OCI-LY3 (cell line): ENCODE data around the gene GAGE10.
"Not testable (repeated sequence)": the region's sequence is repeated elsewhere in the genome, so short reads cannot be mapped to it uniquely, and the experiment has no call there.

Experiments
- H2AFZ ChIP-seq: fragments of 200-600, 300-600 bp; shearing (Covaris generic); 2 replicates; pipeline ENCODE4 v1.6.0; 2014; ENCODE audit warnings: antibody characterized with exemption, low read depth, low read length
- H3K27ac ChIP-seq: fragments of 200-600, 300-600 bp; sonication (generic); 2 replicates; pipeline ENCODE4 v1.5.1; 2014; ENCODE audit warnings: mild to moderate bottlenecking, low read length, moderate library complexity, mixed read lengths
- H3K27me3 ChIP-seq: fragments of 200-600, 300-600 bp; sonication (generic); 2 replicates; pipeline ENCODE4 v1.6.1; 2014; ENCODE audit warnings: low read depth, low read length, mixed read lengths
- H3K36me3 ChIP-seq: fragments of 200-600, 300-600 bp; sonication (generic); replicated peaks from 2 replicates; pipeline ENCODE3; 2014; ENCODE audit warnings: low read depth, low read length, mixed read lengths
- H3K4me1 ChIP-seq: fragments of 300-600, 200-600 bp; sonication (generic); 2 replicates; pipeline ENCODE4 v1.6.1; 2014; ENCODE audit warnings: low read length, mixed read lengths
- H3K4me2 ChIP-seq: fragments of 200-600, 300-600 bp; sonication (generic); 2 replicates; pipeline ENCODE4 v1.6.1; 2014; ENCODE audit warnings: low read length, mixed read lengths
- H3K4me3 ChIP-seq: fragments of 300-600, 200-600 bp; sonication (generic); 2 replicates; pipeline ENCODE4 v1.5.1; 2014; ENCODE audit warnings: antibody characterized with exemption, mild to moderate bottlenecking, low read length, moderate library complexity
- H3K79me2 ChIP-seq: fragments of 300-600, 200-600 bp; shearing (Covaris generic); 2 replicates; pipeline ENCODE4 v1.6.1; 2014; ENCODE audit warnings: mild to moderate bottlenecking, low read length, mixed read lengths
- H3K9ac ChIP-seq: fragments of 300-600, 200-600 bp; shearing (Covaris generic); 2 replicates; pipeline ENCODE4 v1.6.0; 2014; ENCODE audit warnings: mild to moderate bottlenecking, low read length, moderate library complexity
- H3K9me3 ChIP-seq: fragments of 200-600, 300-600 bp; shearing (Covaris generic); 2 replicates; pipeline ENCODE4 v1.6.1; 2014; ENCODE audit warnings: low read length, mixed read lengths; ENCODE audit not compliant: insufficient read depth
- H4K20me1 ChIP-seq: fragments of 200-600, 300-600 bp; sonication (generic); 2 replicates; pipeline ENCODE4 v1.6.1; 2016; ENCODE audit warnings: low read length, mixed read lengths; ENCODE audit not compliant: insufficient read depth
- EZH2phosphoT487 ChIP-seq: fragments of 200-600 bp; shearing (Covaris generic); IDR thresholded peaks from 2 replicates; pipeline ENCODE4 v1.6.1; 2018; ENCODE audit warnings: antibody characterized with exemption, mixed run types, low read depth
- TF ChIP-seq, protein P1 (sequence below): fragments of 200-600, 300-600 bp; sonication (generic); IDR thresholded peaks from 2 replicates; pipeline ENCODE4 v1.5.1; 2014; ENCODE audit warnings: antibody characterized with exemption, low read length, low read depth

The GAGE10 gene

GRCh38 chrX:49316085-49316484 is 12.6 kb downstream of the GAGE10 start:
- TF ChIP-seq EZH2phosphoT487: no peak
- TF ChIP-seq, protein P1, sequence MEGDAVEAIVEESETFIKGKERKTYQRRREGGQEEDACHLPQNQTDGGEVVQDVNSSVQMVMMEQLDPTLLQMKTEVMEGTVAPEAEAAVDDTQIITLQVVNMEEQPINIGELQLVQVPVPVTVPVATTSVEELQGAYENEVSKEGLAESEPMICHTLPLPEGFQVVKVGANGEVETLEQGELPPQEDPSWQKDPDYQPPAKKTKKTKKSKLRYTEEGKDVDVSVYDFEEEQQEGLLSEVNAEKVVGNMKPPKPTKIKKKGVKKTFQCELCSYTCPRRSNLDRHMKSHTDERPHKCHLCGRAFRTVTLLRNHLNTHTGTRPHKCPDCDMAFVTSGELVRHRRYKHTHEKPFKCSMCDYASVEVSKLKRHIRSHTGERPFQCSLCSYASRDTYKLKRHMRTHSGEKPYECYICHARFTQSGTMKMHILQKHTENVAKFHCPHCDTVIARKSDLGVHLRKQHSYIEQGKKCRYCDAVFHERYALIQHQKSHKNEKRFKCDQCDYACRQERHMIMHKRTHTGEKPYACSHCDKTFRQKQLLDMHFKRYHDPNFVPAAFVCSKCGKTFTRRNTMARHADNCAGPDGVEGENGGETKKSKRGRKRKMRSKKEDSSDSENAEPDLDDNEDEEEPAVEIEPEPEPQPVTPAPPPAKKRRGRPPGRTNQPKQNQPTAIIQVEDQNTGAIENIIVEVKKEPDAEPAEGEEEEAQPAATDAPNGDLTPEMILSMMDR: no peak
- Histone ChIP-seq H3K4me3 (no peak overlapping the region), H3K4me1 (no peaks in the 10 kb centered on the region), H3K27ac (no peak overlapping the region), H3K36me3 (no peaks in the 10 kb centered on the region), H3K4me2 (no peak overlapping the region), H4K20me1 (no peaks in the 10 kb centered on the region), H3K9ac (no peak overlapping the region), H3K27me3 (no peaks in the 10 kb centered on the region), H2AFZ (no peak overlapping the region), H3K79me2 (no peaks in the 10 kb centered on the region), H3K9me3 (no peaks in the 10 kb centered on the region)

- not testable (repeated sequence) for H3K9ac ChIP-seq, H2AFZ ChIP-seq, H3K36me3 ChIP-seq
These were observed 18.3 kb downstream of the GAGE10 start, which contains the start of gene GAGE12J for GRCh38 chrX:49321737-49322136. TSS of gene GAGE12J (plus strand) at chrX:49322037. CDS start at chrX:49323194, 1,157 bp downstream.

DNA sequence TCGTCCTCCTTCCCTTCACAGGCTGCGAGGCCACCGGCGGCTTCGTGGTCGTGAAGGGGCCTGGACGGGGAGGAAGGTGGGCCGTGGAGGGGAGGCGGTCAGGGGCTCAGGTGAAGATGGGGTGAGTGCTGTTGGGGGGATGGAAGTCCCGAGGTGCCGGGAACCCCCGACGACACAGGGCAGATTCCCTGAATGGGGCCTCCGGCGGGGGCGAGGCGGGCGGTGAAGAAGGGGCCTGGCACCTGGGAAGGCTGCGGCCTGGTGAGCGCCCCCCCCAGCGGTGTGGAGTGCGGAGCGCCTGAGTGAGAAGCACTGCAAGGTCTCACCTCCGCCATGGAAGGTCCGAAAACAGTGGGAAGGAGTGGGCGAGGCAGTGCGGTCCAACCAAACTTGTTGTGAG is 18.8 kb downstream of the GAGE10 start:
- not testable (repeated sequence) for H4K20me1 ChIP-seq, H3K4me3 ChIP-seq, H3K4me1 ChIP-seq, H3K9ac ChIP-seq, H3K79me2 ChIP-seq, H3K36me3 ChIP-seq, H2AFZ ChIP-seq, H3K27ac ChIP-seq, H3K4me2 ChIP-seq, H3K9me3 ChIP-seq, H3K27me3 ChIP-seq

More at GRCh38 chrX:49321737-49322136, 18.3 kb downstream of the GAGE10 start, which contains the start of gene GAGE12J:
- not testable (repeated sequence) for H3K9me3 ChIP-seq, H4K20me1 ChIP-seq, H3K79me2 ChIP-seq, H3K27me3 ChIP-seq, H3K4me2 ChIP-seq, H3K27ac ChIP-seq, H3K4me3 ChIP-seq, H3K4me1 ChIP-seq

DNA sequence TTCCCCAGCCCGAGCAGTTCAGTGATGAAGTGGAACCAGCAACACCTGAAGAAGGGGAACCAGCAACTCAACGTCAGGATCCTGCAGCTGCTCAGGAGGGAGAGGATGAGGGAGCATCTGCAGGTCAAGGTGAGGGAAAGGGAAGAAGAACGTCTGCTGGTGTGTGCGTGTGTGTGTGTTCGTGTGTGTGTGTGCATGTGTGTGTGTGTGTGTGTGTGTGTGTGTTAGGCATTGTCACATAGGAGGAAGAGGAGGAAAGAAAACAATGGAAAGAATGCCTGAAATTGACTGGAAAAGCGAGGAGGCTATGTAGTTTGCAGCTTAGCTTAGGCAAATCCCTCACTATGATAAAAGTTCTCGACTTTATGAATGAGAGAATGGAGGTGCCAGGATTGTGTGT is 20.3 kb downstream of the GAGE10 start:
- H3K79me2 ChIP-seq, H3K27me3 ChIP-seq, H3K4me1 ChIP-seq, H3K4me3 ChIP-seq, H3K36me3 ChIP-seq, H3K27ac ChIP-seq, H3K4me2 ChIP-seq, H4K20me1 ChIP-seq, H3K9me3 ChIP-seq, H2AFZ ChIP-seq, H3K9ac ChIP-seq: not testable (repeated sequence)

- H3K27me3 ChIP-seq, H3K4me1 ChIP-seq, H3K27ac ChIP-seq, H3K36me3 ChIP-seq, H2AFZ ChIP-seq, H3K4me3 ChIP-seq, H3K79me2 ChIP-seq, H4K20me1 ChIP-seq, H3K9me3 ChIP-seq, H3K9ac ChIP-seq, H3K4me2 ChIP-seq: not testable (repeated sequence)
These were observed 27.0 kb downstream of the GAGE10 start for GRCh38 chrX:49330421-49330820.

DNA sequence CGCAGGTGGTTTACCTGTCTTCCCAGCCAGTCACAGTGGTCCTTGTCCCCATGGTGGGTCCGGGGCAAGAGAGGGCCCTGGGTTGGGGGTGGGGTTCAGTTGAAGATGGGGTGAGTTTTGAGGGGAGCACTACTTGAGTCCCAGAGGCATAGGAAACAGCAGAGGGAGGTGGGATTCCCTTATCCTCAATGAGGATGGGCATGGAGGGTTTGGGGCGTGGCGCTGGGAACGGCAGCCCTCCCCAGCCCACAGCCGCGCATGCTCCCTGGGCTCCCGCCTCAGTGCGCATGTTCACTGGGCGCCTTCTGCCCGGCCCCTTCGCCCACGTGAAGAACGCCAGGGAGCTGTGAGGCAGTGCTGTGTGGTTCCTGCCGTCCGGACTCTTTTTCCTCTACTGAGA is 27.8 kb downstream of the GAGE10 start, which contains the start of gene GAGE13:
Gene GAGE13, plus strand, starts transcription at position 301 of the 400 bp plus-strand sequence. CDS start 1,156 bp downstream, outside the sequence.
- not testable (repeated sequence) for H3K4me3 ChIP-seq, H3K9me3 ChIP-seq

DNA sequence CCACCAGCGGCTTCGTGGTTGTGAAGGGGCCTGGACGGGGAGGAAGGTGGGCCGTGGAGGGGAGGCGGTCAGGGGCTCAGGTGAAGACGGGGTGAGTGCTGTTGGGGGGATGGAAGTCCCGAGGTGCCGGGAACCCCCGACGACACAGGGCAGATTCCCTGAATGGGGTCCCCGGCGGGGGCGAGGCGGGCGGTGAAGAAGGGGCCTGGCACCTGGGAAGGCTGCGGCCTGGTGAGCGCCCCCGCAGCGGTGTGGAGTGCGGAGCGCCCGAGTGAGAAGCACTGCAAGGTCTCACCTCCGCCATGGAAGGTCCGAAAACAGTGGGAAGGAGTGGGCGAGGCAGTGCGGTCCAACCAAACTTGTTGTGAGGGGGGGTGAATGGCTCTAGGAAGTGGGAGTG is 28.4 kb downstream of the GAGE10 start:
- not testable (repeated sequence) for H3K9ac ChIP-seq

More for the DNA sequence above, 27.8 kb downstream of the GAGE10 start, which contains the start of gene GAGE13:
- H3K9ac ChIP-seq, H3K27me3 ChIP-seq, H2AFZ ChIP-seq, H3K27ac ChIP-seq, H3K4me1 ChIP-seq, H3K36me3 ChIP-seq, H3K4me2 ChIP-seq, H3K79me2 ChIP-seq, H4K20me1 ChIP-seq: not testable (repeated sequence)

GRCh38 chrX:49341449-49341848 is 38.0 kb downstream of the GAGE10 start:
- not testable (repeated sequence) for H3K4me3 ChIP-seq, H3K79me2 ChIP-seq

More for the DNA sequence above, 28.4 kb downstream of the GAGE10 start:
- H3K4me2 ChIP-seq, H3K79me2 ChIP-seq, H4K20me1 ChIP-seq, H2AFZ ChIP-seq, H3K27ac ChIP-seq, H3K9me3 ChIP-seq, H3K4me3 ChIP-seq, H3K36me3 ChIP-seq, H3K4me1 ChIP-seq, H3K27me3 ChIP-seq: not testable (repeated sequence)

DNA sequence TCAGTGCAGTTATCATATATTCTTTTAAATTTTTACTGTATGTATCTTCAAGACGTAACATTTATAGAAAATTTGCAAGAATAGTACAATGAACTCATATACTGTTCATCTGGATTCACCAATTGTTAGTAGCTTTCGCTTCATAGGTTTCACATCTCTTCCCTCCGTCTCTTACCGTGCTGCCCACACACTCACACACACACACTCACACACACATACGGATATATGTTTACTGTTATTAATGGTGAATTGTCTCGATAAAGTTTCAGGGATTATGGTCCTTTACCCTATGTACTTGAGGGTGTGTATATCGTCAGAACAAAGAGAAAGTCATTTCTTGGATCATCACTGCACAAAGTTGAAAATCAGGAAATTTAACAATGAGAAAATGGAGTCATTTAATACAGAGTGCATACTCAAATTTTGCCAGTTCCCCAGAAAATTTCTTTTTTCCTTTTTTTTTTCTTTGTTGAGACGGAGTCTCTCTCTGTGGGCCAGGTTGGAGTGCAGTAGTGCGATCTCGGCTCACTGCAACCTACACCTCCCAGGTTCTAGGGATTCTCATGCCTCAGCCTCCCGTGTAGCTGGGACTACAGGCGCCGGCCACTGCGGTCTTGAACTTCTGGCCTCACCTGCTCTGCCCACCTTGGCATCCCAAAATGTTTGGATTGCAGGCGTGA is 41.2 kb downstream of the GAGE10 start:
- not testable (repeated sequence) for H3K4me3 ChIP-seq, H3K27me3 ChIP-seq, H3K36me3 ChIP-seq, H3K79me2 ChIP-seq, H3K4me2 ChIP-seq, H3K9ac ChIP-seq, H2AFZ ChIP-seq, H4K20me1 ChIP-seq, H3K9me3 ChIP-seq, H3K4me1 ChIP-seq, H3K27ac ChIP-seq

More at GRCh38 chrX:49341449-49341848, 38.0 kb downstream of the GAGE10 start:
- H2AFZ ChIP-seq, H3K9me3 ChIP-seq, H3K36me3 ChIP-seq, H4K20me1 ChIP-seq, H3K4me1 ChIP-seq, H3K27ac ChIP-seq, H3K9ac ChIP-seq, H3K4me2 ChIP-seq, H3K27me3 ChIP-seq: not testable (repeated sequence)
